WTC11 (cell line): ENCODE results near the gene MMP7. TPM values are rescaled to one million over a fixed set of nuclear protein-coding genes. Genes with fewer than 3 reads are reported as not detected.

Experiments used
- ATAC-seq: fragments of 200-7000 bp; cut with Tn5 transposase; 2 replicates; pipeline ENCODE4 v1.10.0; 2021; ENCODE audit warnings: mild to moderate bottlenecking, moderate library complexity
- Bru-seq: library from RNA; stranded (reverse); fragments of 400-500 nt; gene quantifications from one replicate; lab custom pipeline; 2021; lab: Mats Ljungman, UMichigan
- CTCF ChIA-PET: fragments of 300-600 bp; sonication (Branson Sonifier 250); formaldehyde crosslinking; loops from one replicate; lab custom pipeline; 2021; ENCODE audit warnings: antibody characterized with exemption; lab: Charles Lee
- POLR2A ChIA-PET: fragments of 350-600 bp; sonication (Branson Sonifier 250); formaldehyde crosslinking; loops from one replicate; lab custom pipeline; 2021; ENCODE audit warnings: antibody characterized with exemption; lab: Charles Lee
- DNase-seq: peaks from one replicate; pipeline ENCODE4 v3.0.0; 2021; ENCODE audit warnings: low spot score
- H3K27ac Mint-ChIP-seq: 2 replicates; pipeline ENCODE4 v1.8.0; 2021; ENCODE audit warnings: mixed read lengths
- H3K27me3 Mint-ChIP-seq: 2 replicates; pipeline ENCODE4 v1.8.0; 2021; ENCODE audit warnings: low read depth, mild to moderate bottlenecking, moderate library complexity, mixed read lengths
- H3K36me3 Mint-ChIP-seq: 2 replicates; pipeline ENCODE4 v1.8.0; 2021; ENCODE audit warnings: mixed read lengths
- H3K4me1 Mint-ChIP-seq: 2 replicates; pipeline ENCODE4 v1.8.0; 2022; ENCODE audit warnings: mixed read lengths
- H3K4me3 Mint-ChIP-seq: 2 replicates; pipeline ENCODE4 v1.8.0; 2021; ENCODE audit warnings: mild to moderate bottlenecking, moderate library complexity, mixed read lengths
- H3K9me3 Mint-ChIP-seq: 2 replicates; pipeline ENCODE4 v1.8.0; 2021; ENCODE audit warnings: mixed read lengths
- CREM ChIP-seq: sonication (generic); formaldehyde crosslinking; IDR thresholded peaks from 2 replicates; pipeline ENCODE4 v1.8.1; 2022; ENCODE audit warnings: mild to moderate bottlenecking, missing genetic modification reagents, moderate library complexity
- KAT7 ChIP-seq: sonication (generic); formaldehyde crosslinking; IDR thresholded peaks from 2 replicates; pipeline ENCODE4 v1.8.1; 2023; ENCODE audit warnings: missing genetic modification reagents, mild to moderate bottlenecking, borderline replicate concordance
- MYBL2 ChIP-seq: sonication (generic); formaldehyde crosslinking; IDR thresholded peaks from 2 replicates; pipeline ENCODE4 v1.8.1; 2023; ENCODE audit warnings: mild to moderate bottlenecking, moderate library complexity, missing genetic modification reagents
- SOX15 ChIP-seq: fragments of 250-450 bp; sonication (Bioruptor Pico); IDR thresholded peaks from 2 replicates; pipeline ENCODE4 v1.9.0; 2021; ENCODE audit warnings: mild to moderate bottlenecking
- ZNF138 ChIP-seq: sonication (generic); formaldehyde crosslinking; conservative IDR thresholded peaks from 2 replicates; pipeline ENCODE4 v1.8.1; 2022; ENCODE audit warnings: mild to moderate bottlenecking, moderate library complexity, missing genetic modification reagents
- ZNF263 ChIP-seq: sonication (generic); formaldehyde crosslinking; IDR thresholded peaks from 2 replicates; pipeline ENCODE4 v1.8.1; 2022; ENCODE audit warnings: low read depth, mild to moderate bottlenecking, moderate library complexity, missing genetic modification reagents
- ZNF317 ChIP-seq: sonication (generic); formaldehyde crosslinking; IDR thresholded peaks from 2 replicates; pipeline ENCODE4 v1.8.1; 2023; ENCODE audit warnings: low read depth, mild to moderate bottlenecking, moderate library complexity, missing genetic modification reagents, borderline replicate concordance
- ZNF423 ChIP-seq: fragments of 250-450 bp; sonication (Bioruptor Pico); IDR thresholded peaks from 2 replicates; pipeline ENCODE4 v2.1.2; 2022; ENCODE audit warnings: mild to moderate bottlenecking, moderate library complexity
- long read RNA-seq, 3 experiments: library from RNA in 1 of 3; library from capped mRNA in 1 of 3; library from polyadenylated mRNA in 1 of 3; unstranded in 2 of 3; stranded (forward) in 1 of 3; transcript quantifications; one replicate each; pipeline ENCODE4 v2.0.0, GENCODE V29; 2021
- total RNA-seq: library from RNA; stranded (reverse); gene quantifications from 3 replicates; pipeline ENCODE4 v1.2.3, GENCODE V29; 2021
- TF ChIP-seq, protein P1 (sequence below): sonication (generic); formaldehyde crosslinking; IDR thresholded peaks from 2 replicates; pipeline ENCODE4 v1.8.1; 2023; ENCODE audit warnings: mild to moderate bottlenecking, missing genetic modification reagents, moderate library complexity
- TF ChIP-seq, protein P2 (sequence below): fragments of 250-450 bp; sonication (Bioruptor Pico); conservative IDR thresholded peaks from 2 replicates; pipeline ENCODE4 v1.9.0; 2021; ENCODE audit warnings: mild to moderate bottlenecking
- TF ChIP-seq, protein P3 (sequence below): sonication (generic); formaldehyde crosslinking; IDR thresholded peaks from 2 replicates; pipeline ENCODE4 v1.8.0; 2022; ENCODE audit warnings: mild to moderate bottlenecking, missing genetic modification reagents
- TF ChIP-seq, protein P4 (sequence below): sonication (generic); formaldehyde crosslinking; conservative IDR thresholded peaks from 2 replicates; pipeline ENCODE4 v1.8.1; 2023; ENCODE audit warnings: mild to moderate bottlenecking, low read depth, missing genetic modification reagents, moderate library complexity
- TF ChIP-seq, protein P5 (sequence below): sonication (generic); formaldehyde crosslinking; IDR thresholded peaks from 2 replicates; pipeline ENCODE4 v1.8.1; 2023; ENCODE audit warnings: mild to moderate bottlenecking, missing genetic modification reagents
- TF ChIP-seq, protein P6 (sequence below): sonication (generic); formaldehyde crosslinking; IDR thresholded peaks from 2 replicates; pipeline ENCODE4 v1.8.0; 2022; ENCODE audit warnings: mild to moderate bottlenecking, missing genetic modification reagents
- TF ChIP-seq, protein P7 (sequence below): sonication (generic); formaldehyde crosslinking; IDR thresholded peaks from 2 replicates; pipeline ENCODE4 v1.8.0; 2023; ENCODE audit warnings: mild to moderate bottlenecking, missing genetic modification reagents
- TF ChIP-seq, protein P8 (sequence below): sonication (generic); formaldehyde crosslinking; IDR thresholded peaks from 2 replicates; pipeline ENCODE4 v1.8.1; 2022; ENCODE audit warnings: missing genetic modification reagents, borderline replicate concordance

MMP7 gene, protein sequence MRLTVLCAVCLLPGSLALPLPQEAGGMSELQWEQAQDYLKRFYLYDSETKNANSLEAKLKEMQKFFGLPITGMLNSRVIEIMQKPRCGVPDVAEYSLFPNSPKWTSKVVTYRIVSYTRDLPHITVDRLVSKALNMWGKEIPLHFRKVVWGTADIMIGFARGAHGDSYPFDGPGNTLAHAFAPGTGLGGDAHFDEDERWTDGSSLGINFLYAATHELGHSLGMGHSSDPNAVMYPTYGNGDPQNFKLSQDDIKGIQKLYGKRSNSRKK
- total RNA-seq (0.23 to 0.50 TPM (median 0.48 TPM) in 3 replicates), Bru-seq, nascent RNA (not detected)
- long read RNA-seq, experiment 1 = 0 reads
- long read RNA-seq, experiment 2 = 0 reads
- long read RNA-seq, experiment 3 = 0 reads

DNA sequence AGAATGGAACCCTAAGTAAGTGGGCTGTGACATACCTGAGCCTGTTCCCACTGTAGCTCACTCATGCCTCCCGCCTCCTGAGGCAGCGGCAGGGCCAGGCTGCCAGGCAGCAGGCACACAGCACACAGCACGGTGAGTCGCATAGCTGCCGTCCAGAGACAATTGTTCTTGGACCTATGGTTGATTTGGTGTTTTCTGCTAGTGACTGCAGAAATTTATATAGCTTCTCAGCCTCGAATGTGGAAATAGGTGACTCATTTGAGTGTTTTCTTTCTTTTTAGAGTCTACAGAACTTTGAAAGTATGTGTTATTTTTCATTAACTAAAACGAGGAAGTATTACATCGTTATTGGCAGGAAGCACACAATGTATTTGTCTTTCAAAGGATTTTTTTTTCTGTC is at the start of gene MMP7:
TSS of gene MMP7 (minus strand) at position 190 of the 400 bp plus-strand sequence. CDS start at position 143, 47 bp downstream.
- POLR2A ChIA-PET = no interaction called here
- ATAC-seq = peak; percentile 77
- H3K4me1 Mint-ChIP-seq = no peaks in the 10 kb centered on the region
- peak; percentile 67; the same call in 1 of the 2 replicates for TF ChIP-seq ZNF317 (CRISPR knock-in tag)
- no peak for TF ChIP-seq SOX15 (CRISPR knock-in tag)
- TF ChIP-seq, protein P1, sequence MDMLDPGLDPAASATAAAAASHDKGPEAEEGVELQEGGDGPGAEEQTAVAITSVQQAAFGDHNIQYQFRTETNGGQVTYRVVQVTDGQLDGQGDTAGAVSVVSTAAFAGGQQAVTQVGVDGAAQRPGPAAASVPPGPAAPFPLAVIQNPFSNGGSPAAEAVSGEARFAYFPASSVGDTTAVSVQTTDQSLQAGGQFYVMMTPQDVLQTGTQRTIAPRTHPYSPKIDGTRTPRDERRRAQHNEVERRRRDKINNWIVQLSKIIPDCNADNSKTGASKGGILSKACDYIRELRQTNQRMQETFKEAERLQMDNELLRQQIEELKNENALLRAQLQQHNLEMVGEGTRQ (CRISPR knock-in tag) = no peak
- TF ChIP-seq, all 79 proteins: peak for 1
- CTCF ChIA-PET = interaction anchor here (1.4 kb wide), 1 partner anchor 82 kb away, joined by 4 read pairs; no protein-coding TSS in a partner anchor
- H3K27me3 Mint-ChIP-seq = no peaks in the 10 kb centered on the region
- no peaks in the 10 kb centered on the region for H3K36me3 Mint-ChIP-seq
- DNase-seq = no peak
- no peak within 1 kb of the TSS for H3K4me3 Mint-ChIP-seq
- H3K27ac Mint-ChIP-seq = no peak within 1 kb of the TSS
- H3K9me3 Mint-ChIP-seq = peaks cover 4% of the 10 kb centered on the region; the same call in 1 of the 2 replicates

DNA sequence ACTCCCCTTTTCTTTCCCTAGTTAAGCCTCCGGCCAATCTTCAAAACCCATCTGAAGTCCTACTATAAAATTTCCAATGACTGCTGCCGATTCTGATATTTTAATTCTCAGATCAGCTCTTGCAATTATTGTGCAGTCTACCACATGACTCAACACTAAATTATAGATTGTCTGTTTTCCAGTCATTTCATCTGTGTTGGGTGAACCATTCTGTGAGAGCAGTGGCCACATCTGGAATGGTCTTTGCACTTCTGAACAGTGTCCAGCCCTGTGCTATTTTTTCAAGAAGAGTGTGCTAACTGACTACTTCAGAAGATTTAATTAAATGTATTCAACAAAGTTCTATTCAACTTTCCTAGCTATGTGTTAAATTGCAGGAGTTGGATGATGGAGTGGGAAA is 47.2 kb upstream of the MMP7 start:
- POLR2A ChIA-PET = no interaction called here
- no peak for ATAC-seq
- no peak for TF ChIP-seq ZNF138 (CRISPR knock-in tag)
- TF ChIP-seq ZNF423 (CRISPR knock-in tag) = no peak
- TF ChIP-seq, protein P2, sequence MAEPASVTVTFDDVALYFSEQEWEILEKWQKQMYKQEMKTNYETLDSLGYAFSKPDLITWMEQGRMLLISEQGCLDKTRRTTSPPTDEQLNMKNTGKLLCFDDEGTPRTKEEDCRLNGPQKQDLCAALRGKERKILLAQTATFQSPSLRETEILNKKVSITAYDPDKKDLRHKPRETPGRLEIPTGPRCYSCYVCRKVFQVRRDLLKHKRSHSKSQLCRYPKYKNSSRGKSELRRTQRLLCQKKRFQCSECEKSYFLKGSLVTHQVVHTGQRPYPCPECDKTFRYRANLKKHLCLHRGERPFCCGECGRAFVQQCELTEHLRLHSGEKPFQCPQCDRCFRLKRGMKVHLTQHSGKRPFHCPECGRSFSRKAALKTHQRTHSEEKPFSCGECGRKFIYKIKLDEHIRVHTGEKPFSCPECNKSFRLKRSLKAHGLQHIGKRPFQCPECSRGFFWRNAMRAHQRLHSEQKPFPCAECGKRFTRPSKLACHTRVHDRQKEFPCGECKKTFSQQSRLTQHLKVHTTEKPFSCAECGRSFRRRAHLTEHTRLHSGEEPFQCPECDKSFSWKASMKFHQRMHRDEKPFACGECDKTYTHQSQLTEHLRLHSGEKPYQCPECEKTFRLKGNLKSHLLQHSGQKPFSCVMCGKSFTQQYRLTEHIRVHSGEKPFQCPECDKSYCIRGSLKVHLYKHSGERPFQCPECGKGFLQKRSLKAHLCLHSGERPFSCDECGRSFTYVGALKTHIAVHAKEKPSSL = no peak
- TF ChIP-seq KAT7 (CRISPR knock-in tag) = no peak
- TF ChIP-seq, protein P3, sequence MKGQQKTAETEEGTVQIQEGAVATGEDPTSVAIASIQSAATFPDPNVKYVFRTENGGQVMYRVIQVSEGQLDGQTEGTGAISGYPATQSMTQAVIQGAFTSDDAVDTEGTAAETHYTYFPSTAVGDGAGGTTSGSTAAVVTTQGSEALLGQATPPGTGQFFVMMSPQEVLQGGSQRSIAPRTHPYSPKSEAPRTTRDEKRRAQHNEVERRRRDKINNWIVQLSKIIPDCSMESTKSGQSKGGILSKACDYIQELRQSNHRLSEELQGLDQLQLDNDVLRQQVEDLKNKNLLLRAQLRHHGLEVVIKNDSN = no peak
- TF ChIP-seq MYBL2 = no peak
- TF ChIP-seq, protein P4, sequence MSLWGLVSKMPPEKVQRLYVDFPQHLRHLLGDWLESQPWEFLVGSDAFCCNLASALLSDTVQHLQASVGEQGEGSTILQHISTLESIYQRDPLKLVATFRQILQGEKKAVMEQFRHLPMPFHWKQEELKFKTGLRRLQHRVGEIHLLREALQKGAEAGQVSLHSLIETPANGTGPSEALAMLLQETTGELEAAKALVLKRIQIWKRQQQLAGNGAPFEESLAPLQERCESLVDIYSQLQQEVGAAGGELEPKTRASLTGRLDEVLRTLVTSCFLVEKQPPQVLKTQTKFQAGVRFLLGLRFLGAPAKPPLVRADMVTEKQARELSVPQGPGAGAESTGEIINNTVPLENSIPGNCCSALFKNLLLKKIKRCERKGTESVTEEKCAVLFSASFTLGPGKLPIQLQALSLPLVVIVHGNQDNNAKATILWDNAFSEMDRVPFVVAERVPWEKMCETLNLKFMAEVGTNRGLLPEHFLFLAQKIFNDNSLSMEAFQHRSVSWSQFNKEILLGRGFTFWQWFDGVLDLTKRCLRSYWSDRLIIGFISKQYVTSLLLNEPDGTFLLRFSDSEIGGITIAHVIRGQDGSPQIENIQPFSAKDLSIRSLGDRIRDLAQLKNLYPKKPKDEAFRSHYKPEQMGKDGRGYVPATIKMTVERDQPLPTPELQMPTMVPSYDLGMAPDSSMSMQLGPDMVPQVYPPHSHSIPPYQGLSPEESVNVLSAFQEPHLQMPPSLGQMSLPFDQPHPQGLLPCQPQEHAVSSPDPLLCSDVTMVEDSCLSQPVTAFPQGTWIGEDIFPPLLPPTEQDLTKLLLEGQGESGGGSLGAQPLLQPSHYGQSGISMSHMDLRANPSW (CRISPR knock-in tag) = no peak
- TF ChIP-seq ZNF263 (CRISPR knock-in tag) = no peak
- TF ChIP-seq CREM (CRISPR knock-in tag) = no peak
- TF ChIP-seq, protein P5, sequence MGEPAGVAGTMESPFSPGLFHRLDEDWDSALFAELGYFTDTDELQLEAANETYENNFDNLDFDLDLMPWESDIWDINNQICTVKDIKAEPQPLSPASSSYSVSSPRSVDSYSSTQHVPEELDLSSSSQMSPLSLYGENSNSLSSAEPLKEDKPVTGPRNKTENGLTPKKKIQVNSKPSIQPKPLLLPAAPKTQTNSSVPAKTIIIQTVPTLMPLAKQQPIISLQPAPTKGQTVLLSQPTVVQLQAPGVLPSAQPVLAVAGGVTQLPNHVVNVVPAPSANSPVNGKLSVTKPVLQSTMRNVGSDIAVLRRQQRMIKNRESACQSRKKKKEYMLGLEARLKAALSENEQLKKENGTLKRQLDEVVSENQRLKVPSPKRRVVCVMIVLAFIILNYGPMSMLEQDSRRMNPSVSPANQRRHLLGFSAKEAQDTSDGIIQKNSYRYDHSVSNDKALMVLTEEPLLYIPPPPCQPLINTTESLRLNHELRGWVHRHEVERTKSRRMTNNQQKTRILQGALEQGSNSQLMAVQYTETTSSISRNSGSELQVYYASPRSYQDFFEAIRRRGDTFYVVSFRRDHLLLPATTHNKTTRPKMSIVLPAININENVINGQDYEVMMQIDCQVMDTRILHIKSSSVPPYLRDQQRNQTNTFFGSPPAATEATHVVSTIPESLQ (CRISPR knock-in tag) = no peak
- TF ChIP-seq, protein P6, sequence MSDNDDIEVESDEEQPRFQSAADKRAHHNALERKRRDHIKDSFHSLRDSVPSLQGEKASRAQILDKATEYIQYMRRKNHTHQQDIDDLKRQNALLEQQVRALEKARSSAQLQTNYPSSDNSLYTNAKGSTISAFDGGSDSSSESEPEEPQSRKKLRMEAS (CRISPR knock-in tag) = no peak
- TF ChIP-seq, protein P7, sequence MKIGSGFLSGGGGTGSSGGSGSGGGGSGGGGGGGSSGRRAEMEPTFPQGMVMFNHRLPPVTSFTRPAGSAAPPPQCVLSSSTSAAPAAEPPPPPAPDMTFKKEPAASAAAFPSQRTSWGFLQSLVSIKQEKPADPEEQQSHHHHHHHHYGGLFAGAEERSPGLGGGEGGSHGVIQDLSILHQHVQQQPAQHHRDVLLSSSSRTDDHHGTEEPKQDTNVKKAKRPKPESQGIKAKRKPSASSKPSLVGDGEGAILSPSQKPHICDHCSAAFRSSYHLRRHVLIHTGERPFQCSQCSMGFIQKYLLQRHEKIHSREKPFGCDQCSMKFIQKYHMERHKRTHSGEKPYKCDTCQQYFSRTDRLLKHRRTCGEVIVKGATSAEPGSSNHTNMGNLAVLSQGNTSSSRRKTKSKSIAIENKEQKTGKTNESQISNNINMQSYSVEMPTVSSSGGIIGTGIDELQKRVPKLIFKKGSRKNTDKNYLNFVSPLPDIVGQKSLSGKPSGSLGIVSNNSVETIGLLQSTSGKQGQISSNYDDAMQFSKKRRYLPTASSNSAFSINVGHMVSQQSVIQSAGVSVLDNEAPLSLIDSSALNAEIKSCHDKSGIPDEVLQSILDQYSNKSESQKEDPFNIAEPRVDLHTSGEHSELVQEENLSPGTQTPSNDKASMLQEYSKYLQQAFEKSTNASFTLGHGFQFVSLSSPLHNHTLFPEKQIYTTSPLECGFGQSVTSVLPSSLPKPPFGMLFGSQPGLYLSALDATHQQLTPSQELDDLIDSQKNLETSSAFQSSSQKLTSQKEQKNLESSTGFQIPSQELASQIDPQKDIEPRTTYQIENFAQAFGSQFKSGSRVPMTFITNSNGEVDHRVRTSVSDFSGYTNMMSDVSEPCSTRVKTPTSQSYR (CRISPR knock-in tag) = no peak
- TF ChIP-seq, protein P8, sequence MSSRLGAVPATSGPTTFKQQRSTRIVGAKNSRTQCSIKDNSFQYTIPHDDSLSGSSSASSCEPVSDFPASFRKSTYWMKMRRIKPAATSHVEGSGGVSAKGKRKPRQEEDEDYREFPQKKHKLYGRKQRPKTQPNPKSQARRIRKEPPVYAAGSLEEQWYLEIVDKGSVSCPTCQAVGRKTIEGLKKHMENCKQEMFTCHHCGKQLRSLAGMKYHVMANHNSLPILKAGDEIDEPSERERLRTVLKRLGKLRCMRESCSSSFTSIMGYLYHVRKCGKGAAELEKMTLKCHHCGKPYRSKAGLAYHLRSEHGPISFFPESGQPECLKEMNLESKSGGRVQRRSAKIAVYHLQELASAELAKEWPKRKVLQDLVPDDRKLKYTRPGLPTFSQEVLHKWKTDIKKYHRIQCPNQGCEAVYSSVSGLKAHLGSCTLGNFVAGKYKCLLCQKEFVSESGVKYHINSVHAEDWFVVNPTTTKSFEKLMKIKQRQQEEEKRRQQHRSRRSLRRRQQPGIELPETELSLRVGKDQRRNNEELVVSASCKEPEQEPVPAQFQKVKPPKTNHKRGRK (CRISPR knock-in tag) = no peak

More for the DNA sequence above, 47.2 kb upstream of the MMP7 start:
- Mint-ChIP-seq H3K36me3 (no peaks in the 10 kb centered on the region), H3K9me3 (no peaks in the 10 kb centered on the region), H3K4me1 (no peaks in the 10 kb centered on the region), H3K27me3 (no peaks in the 10 kb centered on the region), H3K4me3 (no peak overlapping the region), H3K27ac (no peak overlapping the region)
- DNase-seq = no peak
- CTCF ChIA-PET = interaction anchor here (0.7 kb wide), 1 partner anchor 157 kb away, joined by 3 read pairs; no protein-coding TSS in a partner anchor
